H54 (cell line): ENCODE data around the gene NECAB2.
"Not testable (repeated sequence)": the region's sequence is repeated elsewhere in the genome, so short reads cannot be mapped to it uniquely, and the experiment has no call there.

Experiments
- DNase-seq: peaks from one replicate; pipeline ENCODE4 v3.0.0; 2011; ENCODE audit warnings: low spot score, mixed read lengths; ENCODE audit not compliant: insufficient read length
- FAIRE-seq: peaks from 3 replicates; lab custom pipeline; 2011; peaks lifted over from hg19 to GRCh38; lab: Jason Lieb, UNC
- POLR2A ChIP-seq: IDR thresholded peaks from 2 replicates; pipeline ENCODE4 v1.6.1; 2011; ENCODE audit warnings: low read depth, mild to moderate bottlenecking, low read length

NECAB2 gene

DNA sequence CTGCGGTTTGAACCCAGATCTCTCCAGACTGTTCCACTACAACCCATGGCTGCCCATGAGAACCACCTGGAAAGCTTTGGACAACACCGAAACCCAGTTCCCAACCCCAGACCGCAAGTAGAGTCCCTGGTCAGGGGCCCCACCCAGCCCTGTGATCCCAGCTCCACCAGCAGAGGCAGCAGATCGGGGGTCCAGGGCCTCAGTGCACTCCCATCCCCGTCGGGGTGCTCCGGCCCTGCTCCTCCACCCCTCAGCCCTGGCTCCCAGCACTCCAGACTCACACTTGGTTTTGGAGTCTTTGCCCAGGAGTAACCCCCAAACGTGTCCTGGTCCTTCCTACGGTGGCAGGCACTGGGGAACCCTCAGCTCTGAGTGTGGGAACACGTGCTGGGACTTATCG, 35.7 kb upstream of the NECAB2 start:
- no peak for TF ChIP-seq POLR2A
- no peak for FAIRE-seq
- DNase-seq, result no peak

DNA sequence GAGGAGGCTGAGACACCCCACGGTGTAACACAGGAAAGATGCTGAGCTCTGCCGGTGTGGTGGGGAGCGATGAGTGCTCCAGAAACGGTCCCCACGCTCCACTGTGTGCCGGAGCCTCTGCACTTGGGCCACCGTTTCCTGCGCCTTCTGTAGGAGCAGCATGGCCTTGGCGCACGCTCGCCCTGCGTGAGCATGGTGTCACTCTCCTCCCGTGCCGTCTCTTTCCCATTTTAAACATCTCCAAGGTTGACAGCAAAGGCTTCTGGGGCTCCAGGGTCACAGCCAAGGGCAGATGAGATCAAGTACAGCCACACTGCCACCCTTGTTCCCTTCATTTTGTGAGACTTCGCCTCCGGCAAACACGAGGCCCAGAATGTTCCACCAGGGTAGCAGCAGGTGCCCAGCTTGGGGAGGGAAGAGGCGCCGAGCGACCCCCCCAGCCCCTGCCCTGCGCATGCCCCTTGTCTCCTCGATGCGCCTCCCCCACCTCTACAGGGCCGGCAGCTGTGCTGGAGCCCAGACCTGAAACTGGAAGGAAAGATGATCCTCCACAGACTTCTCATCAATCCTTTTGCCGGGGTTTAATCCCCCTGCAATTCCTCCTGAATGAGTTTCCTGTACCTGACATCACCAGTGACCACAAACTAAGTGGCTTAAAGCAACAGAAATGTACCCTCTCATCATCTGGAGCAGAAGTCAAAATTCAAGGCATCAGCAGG, 34.9 kb upstream of the NECAB2 start:
- DNase-seq (no peak), FAIRE-seq (no peak)
- TF ChIP-seq POLR2A, result no peak

DNA sequence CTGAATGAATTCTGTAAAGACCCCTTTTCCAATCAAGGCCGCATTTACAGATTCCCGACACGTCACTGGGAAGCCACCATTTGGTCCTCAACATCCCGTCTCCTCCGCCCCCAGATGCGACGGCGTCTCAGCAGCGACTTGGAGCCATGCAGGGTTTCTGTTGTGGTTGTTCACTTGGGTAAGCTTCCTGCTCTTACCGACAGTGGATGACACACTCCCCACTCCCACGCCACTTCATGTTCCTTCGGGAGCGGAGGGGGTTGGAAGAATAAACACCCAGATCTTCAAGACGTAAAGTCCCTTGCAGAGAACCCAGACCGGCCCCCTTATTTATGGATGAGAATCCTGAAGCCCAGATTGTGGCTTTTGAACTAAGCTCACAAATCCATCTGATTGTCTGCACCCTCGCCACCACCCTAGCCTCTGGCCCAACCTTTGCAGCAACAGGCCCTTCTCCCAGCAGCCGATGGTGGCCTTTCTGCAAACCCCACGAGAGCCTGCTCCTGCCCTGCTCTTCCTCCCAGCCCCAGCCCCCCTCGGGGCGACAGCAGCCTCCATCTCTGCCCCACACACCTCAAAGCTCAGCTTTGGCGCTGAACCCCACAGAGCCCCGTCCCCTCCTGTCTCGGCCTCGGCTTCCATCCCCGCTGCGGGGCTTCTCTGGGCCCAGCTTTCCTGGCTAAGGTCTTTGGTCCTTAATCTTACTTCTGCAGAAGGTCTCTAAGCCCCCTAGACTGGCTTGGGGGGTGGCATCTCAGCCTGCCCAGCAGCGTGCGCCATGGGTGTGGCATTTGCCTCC, 34.0 kb upstream of the NECAB2 start:
- DNase-seq, result no peak
- no peak for FAIRE-seq
- no peak for TF ChIP-seq POLR2A

DNA sequence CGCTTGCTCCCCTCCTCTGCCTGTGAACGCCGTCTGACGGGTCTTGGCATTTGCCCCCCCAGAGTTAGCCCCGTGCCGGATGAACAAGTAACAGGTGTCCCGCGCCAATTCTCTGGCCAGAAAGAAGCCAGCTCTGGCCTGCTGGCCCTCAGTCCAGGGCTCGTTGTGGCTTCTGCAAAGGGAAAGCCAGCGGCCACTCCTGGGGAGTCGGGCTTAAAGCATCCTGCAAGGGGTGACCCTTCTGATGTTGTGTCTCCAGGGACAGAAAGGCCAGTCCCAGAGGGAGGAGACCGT, 33.4 kb upstream of the NECAB2 start:
- DNase-seq, result no peak
- no peak for FAIRE-seq
- TF ChIP-seq POLR2A, result no peak

DNA sequence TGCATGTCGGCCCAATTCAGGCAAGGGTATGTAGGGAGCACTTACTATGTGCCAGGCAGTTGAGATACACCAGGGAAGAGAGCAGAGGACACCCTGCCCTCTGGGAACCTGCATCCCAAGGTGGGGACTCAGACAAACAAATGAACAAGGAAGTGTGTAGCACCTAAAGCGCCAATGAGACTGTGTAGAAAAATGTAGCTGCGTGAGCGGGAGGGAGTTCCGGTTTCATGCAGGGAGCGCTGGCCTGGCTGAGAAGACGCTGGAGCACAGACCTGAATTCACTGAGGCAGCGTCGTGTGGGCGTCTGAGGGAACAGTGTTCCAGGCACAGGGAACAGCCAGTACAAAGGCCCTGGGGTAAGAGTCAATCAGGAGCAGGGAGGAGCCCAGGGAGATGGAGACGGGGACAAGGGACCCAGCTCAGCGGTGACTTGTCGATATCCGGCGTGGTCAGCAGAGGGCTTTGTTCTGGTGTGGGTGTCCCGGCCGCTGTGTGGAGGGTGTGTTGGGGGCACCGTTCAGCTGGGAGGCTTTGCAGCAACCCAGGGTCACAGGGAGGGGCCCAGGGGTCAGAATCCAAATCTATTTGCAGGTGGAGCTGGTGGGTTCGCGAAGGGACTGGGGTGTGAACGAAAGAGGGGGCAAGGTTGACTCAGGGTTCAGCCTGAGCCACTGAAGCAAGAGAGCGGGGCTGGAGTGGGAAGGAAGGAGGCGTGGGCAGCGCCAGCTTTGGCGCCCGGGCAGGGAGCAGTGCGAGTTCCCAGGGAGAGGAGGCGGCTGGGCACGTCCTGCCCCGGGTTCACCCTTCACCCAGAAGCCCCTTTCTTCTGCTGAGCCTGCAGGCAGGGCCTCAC, 32.8 kb upstream of the NECAB2 start:
- DNase-seq (no peak), FAIRE-seq (no peak)
- TF ChIP-seq POLR2A, result no peak

DNA sequence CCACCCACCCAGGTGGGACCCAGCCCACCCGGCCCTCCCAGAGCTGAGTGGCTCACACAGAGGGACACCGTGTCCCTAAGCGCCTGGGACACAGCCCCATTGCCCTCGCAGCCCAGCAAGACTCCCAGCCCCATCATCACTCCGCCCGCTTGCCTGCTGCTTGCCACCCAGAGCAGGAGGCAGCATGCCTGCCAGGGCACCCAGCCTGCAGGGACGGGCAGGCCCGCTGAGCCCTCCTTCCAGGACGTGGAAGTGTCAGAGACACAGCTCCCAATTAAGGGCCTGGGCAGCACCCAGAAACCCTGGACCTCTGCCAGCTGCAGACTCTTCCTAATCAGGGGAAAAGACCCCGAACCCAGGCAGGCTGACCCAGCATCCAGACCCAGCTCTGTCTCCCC, 32.2 kb upstream of the NECAB2 start:
- FAIRE-seq, result no peak
- TF ChIP-seq POLR2A, result no peak
- no peak for DNase-seq

DNA sequence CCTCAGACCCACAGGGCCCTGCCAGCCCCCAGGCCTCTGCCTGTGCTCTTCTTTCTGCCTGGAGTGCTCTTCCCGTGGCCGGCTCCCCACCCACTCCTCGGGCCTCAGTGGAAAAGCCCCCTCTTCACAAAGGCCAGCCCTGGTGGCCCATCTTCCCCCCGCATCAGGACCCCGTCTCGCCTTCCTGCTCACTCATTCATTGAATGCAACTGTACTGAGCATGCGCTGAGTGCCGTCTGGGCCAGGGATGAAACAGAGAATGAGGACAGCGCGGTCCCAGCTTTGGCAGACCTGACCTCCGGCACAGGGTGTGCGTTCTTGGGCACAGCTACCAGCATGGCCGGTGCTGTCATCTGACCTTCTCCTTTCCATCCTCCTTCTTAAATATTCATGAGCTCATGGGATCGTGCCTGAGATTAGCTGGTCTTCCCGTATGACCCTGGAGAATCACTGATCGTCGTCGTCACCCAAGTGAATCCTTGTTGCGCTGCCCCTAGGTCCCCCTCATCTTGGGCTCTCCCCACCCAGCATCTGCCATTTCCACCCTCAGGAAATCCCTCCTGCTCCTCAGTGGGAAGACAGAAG, 31.4 kb upstream of the NECAB2 start:
- FAIRE-seq (no peak), DNase-seq (no peak)
- TF ChIP-seq POLR2A, result no peak

DNA sequence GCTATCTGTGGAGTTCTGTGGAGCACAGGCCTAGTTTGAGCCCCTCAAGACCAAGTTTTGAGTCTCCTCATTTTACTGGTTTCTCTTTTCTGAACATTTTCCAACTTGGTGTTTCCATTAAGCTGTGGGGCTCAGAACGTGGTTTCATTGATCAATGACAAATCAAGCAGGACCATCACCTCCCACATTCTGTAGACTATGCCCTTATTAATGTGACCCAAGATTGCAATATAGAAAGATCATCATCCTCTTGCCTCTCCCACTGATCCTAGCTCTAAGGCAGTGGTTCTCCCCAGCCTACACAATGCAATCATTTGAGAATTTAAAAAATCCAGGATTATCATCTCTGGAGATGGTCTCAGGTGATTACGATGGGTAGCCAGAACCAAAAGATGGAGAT, 30.8 kb upstream of the NECAB2 start:
- no peak for DNase-seq
- TF ChIP-seq POLR2A, result no peak

DNA sequence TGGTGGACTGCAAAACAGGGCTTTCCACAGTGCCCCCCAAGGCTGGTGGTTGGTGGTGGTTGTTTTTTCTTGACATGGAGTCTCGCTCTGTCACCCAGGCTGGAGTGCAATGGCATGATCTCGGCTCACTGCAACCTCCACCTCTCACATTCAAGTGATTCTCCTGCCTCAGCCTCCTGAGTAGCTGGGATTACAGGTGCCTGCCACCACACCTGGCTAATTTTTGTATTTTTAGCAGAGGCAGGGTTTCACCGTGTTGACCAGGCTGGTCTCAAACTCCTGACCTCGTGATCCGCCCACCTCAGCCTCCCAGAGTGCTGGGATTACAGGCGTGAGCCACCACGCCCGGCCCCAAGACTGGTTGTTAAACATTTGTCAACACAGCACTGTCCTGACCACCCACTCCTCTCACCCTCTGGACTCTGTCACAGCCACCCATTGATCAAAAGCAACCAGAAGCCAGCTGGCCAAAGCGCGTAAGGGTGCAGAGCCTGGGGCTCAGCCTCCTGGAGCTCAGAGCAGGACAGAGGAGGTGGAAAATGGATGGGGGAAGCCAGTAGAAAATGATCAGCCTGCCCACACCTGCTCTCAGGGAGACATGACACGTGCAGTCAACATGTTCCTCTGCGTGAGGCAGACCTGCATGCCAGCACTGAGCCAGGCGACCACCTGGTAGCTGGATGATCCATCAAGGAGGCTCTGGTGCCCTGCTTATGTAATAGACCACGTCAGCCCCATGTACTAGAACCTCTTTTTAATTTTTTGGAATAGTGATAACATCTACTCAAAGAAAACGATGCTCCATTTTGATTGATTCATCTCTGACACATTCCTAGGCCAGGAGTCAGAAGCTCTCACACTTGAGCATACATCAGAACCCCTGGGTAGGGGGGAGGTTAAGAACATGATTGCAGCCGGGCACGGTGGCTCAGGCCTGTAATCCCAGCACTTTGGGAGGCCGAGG, 29.8 kb upstream of the NECAB2 start:
- FAIRE-seq (no peak), DNase-seq (no peak)
- TF ChIP-seq POLR2A, result no peak

More for the DNA sequence above, 30.8 kb upstream of the NECAB2 start:
- FAIRE-seq, result no peak

DNA sequence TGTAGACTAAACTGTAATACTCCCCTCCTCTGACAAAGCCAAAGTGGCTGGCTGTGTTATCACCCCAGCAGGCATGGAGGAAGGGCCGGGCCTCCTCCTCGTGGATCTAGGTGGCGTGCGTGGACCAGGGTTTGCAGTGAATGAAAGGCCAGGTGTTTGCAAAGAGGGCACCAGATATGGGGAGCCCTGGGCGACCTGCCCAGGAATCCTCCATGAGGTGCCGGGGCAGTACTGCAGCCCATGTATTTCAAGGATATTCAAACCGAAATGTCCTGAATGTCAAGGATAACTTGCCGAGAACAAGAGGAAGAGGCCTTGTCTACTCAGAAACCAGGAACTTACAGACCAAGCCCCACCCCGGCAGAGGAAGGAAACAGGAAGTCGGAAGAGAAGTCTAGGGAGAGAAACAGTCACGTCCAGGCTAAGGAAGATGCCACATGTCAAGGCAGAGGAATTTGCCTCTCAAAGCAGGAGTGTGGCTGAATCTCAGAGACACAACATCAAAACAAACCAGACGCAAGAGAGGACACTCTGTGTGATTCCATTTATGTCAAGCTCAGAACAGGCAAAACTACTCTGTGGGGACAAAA, 28.7 kb upstream of the NECAB2 start:
- no peak for TF ChIP-seq POLR2A
- no peak for FAIRE-seq
- no peak for DNase-seq

DNA sequence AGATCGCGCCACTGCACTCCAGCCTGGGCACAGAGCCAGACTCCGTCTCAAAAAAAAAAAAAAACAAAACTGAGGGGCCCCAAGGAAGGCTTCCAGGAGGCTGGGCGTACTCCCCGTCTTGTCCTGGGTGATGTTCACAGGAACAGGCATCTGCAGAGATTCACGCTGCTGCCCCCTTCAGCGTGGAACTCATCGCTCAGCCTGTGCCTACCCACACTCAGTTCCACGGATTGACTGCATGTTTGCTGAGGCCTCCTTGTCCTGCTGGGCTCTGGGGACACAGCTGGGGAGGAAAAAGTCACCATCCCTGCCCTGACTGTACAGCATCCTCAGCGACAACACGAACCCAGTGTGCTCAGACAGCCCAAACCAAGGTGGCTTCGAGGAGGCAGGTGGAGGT, 27.9 kb upstream of the NECAB2 start:
- FAIRE-seq (no peak), DNase-seq (no peak)
- TF ChIP-seq POLR2A, result no peak

DNA sequence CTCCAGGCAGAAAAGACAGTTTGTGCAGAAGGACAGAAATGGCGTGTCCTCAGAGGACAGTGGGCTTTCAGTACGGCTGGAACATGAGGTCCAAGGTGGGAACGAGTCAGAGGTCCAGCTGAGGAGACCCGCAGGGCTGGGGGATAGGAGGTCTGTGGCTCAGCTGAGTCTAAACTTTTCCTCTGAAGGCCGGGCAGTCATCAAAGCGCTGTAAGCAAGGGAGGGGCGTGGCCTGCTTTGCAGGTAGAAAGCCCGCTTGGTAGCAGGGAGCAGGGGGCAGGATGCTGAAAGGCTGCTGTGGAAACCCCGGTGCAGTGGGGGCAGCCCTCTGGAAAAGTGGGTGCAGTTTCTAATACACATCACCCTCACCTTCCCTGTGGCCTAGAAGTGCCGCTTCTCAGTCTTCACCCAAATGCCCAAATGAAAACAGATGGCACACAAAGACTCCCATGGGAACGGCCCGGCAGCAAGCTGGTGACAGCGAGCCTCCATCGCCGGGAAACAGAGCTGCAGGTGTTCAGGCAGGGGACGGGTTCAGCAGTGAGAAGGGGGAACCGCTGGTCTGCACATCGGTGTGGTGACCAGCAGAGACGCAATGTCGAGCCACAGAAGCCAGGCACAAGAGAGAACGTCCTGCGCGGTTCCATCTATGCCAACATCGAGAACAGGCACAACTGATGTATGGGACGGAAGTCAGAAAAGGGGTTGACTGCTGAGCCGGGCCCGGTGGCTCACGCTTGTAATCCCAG, 27.2 kb upstream of the NECAB2 start:
- TF ChIP-seq POLR2A, result no peak
- DNase-seq, result no peak
- no peak for FAIRE-seq

DNA sequence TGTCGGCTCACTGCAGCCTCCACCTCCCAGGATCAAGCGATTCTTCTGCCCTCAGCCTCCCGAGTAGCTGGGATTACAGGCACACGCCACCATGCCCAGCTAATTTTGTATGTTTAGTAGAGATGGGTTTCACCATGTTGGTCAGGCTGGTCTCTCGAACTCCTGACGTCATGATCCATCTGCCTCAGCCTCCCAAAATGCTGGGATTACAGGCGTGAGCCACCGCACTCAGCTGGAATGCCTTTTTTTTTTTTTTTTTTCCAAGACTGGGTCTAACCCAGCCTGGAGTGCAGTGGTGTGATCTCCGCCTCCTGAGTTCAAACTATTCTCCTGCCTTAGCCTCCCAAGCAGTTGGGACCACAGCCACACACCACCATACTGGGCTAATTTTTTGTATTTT, 26.5 kb upstream of the NECAB2 start:
- FAIRE-seq, DNase-seq: not testable (repeated sequence)
